Lung microvascular endothelial cell (primary cell): ENCODE data around the gene SACM1L. TPM values are rescaled to one million over a fixed set of nuclear protein-coding genes. Genes with fewer than 3 reads are reported as not detected.

ENCODE experiments used
- DNase-seq, 2 donors: peaks; one replicate each; pipeline versions ENCODE4 v3.0.0 to v3.0.0-alpha.2; 2010; ENCODE audit warnings: low read depth in 2 of 2
- total RNA-seq: library from RNA; depleted of rRNA; stranded (reverse); fragments of >200 nt; gene quantifications from 2 replicates; pipeline ENCODE4 v1.2.1, GENCODE V29; 2014

Gene SACM1L
- total RNA-seq, 1 donor from 2014 or later = 35.7 TPM

DNA sequence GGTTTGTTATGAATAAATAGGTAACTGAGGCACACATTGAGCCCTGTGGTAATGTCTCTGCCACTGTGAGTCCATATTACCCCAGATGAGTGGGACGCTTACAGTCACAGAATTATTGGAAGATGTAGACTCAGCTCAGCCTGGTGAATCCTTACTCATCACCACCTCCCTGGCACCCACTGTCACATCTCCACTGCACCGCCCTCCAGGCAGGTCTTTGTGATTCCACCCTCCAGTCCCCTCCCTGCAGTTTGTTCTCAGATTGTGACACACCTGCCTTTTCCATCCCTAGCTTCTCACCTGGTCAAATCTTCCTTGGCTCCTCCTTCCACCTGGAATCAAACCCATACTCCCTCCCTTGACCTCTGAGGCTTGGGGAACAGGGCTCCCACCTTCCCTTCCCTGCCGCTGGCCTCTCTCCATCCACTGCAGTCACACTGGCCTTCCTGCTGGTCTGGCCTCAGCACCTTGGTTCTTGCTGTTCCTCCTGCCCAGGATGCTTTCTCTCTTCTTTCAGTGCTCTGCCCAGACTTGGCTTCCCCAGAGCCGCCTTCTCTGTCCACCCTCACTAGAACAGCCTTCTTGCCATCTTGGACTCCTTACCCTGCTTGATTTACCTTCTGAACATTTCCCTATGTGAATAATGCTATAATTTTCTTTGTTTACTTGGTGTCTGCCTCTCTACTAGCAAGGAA, 97.8 kb downstream of the SACM1L start:
- DNase-seq = no peak

DNA sequence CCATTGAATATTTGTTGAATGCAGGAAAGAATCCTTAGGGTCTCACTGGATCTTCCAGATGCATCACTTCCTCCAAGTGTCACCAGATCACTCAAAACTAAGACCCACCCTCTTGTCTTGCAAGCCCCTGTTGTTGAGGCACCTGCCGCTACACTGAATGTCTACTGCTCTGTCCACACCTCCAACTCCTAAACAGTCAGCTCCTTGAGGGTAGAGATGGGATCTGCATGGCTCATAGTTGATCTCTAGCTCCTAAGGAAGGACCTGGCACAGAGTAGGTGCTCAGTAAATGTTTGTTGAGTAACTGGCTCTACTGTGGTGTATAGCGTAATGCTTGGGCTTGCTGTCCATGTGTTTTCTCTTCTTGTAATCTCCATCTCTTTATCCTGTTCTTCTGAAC, 98.4 kb downstream of the SACM1L start:
- no peak for DNase-seq

DNA sequence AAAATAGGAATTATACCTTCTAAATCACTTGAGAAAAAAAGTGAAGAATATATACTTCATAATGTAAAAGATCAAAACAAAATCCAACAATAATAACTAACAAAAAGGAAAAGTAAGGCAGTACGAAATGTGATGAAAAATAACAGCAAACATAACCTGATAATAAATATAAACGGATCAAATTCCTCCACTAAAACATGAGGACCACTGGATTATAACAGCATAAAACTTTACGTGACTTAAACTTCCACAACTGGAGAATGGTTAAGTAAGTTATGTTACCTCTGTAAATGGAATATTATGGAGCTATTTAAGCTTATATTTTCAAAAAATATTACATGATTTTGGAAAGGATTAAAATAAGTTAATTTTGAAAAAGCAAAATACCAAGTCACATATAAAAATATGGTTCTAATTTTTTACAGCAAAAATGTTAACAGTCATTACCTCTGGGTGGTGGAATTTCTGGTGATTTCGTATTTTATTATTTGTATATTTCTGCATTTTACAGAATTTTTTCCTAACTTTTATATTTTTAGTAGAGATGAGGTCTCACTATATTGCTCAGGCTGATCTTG, 100.1 kb downstream of the SACM1L start:
- DNase-seq = no peak

DNA sequence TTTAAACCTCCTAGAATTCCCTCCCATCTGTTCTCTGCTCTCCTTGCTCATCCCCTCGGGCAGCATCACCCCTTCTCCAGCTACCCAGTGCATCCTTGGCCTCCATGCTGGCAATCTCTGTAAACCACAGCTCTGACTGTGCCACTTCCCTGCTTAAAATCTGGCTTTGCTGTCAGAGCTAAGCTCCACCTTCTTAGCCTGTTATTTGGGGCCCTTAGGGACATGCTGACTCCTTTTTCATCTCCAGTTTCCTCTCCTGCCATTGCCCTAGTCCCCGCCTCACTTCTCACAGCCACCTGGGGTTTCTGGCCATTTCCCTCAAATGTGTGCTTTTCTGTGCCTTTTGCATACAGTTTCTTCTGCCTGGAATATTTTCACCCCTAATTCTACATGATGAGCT, 101.4 kb downstream of the SACM1L start:
- no peak for DNase-seq

GRCh38 chr3:45792036-45792435, 102.8 kb downstream of the SACM1L start:
- no peak for DNase-seq

GRCh38 chr3:45792516-45793172, 103.4 kb downstream of the SACM1L start:
- DNase-seq = no peak

DNA sequence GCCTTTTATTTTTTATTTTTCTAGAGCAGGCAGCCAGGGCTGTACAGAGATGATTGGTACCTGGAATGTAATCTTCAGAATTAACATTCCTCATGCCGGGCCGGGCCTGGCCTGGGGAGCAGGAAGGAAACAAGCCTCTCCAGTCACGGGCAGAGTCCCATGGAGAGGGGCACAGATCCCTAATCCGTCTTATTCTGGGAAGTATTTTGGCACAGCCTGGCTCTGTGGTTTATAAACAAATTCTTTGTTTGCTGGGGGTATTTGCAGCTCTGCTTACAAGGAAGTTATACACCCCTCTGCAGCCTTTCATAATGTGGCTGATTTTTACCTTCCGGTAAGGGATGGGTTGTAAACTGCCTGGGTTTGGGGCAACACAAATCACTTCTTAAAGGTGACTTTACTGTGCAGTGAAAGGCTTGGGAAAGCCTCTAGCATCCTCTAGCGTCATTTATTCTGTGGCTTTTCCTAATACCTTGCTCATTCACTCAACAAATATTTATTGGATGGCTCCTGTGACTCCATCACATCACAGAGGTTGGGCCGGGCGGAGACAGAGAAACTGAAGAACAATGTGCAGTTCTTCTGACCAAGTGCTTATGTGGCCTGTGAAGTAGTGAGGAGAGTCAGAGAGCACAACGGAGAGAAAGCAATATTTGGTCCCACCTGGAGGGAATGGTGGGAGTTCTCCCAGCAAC, 104.4 kb downstream of the SACM1L start:
- DNase-seq = no peak

DNA sequence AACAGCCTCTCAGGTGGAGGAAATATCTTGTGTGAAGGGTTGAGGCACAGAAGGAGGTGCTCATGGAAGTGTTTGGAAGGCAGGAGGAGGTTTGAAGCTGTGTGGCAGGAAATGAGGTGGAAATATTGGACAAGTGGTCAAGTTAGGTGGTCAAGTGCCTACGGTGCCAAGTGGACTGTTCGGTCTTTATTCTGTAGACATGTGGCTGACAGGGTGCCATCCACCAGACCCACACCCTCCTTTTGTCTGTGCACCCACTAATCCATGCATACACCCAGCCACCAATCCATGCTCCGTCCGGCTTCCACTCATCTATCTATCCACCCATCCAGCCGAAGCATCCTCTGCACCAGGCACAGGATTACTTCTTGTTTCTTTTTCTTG, 105.0 kb downstream of the SACM1L start:
- DNase-seq = no peak

- no peak for DNase-seq
Observed at GRCh38 chr3:45794660-45795059, 105.5 kb downstream of the SACM1L start.

Other genes with a start within 250 kb of the SACM1L start
- gene LIMD1, start 94.6 kb upstream of the SACM1L start, total RNA-seq = 12.0 and 15.1 TPM in 2 replicates
- not detected in 2 replicates for gene SLC6A20, start 107.1 kb downstream of the SACM1L start, total RNA-seq
- 5.7 and 5.8 TPM in 2 replicates for gene LZTFL1, start 152.7 kb downstream of the SACM1L start, total RNA-seq
- gene CCR9, start 197.1 kb downstream of the SACM1L start, total RNA-seq = not detected in 2 replicates